Endothelial cell of umbilical vein (primary cell): ENCODE measurements around the gene DNAL1. TPM values are rescaled to one million over a fixed set of nuclear protein-coding genes. Genes with fewer than 3 reads are reported as not detected.

Experiments
- BruUV-seq: library from RNA; stranded (reverse); fragments of 400-500 nt; replicated peaks from 2 replicates; lab custom pipeline; 2021; lab: Mats Ljungman, UMichigan
- CTCF ChIA-PET: fragments of 300-600, 350-600 bp; sonication (Branson Sonifier 250); formaldehyde crosslinking; loops from one replicate; lab custom pipeline; 2021; ENCODE audit warnings: antibody characterized with exemption, inconsistent platforms; lab: Charles Lee
- POLR2A ChIA-PET: fragments of 300-600, 350-600 bp; sonication (Branson Sonifier 250); formaldehyde crosslinking; loops from one replicate; lab custom pipeline; 2021; ENCODE audit warnings: antibody characterized with exemption, inconsistent platforms; lab: Charles Lee
- DNase-seq: peaks from one replicate; pipeline ENCODE4 v3.0.0-alpha.2; 2011; ENCODE audit warnings: low read depth, low spot score
- FAIRE-seq: peaks from 2 replicates; lab custom pipeline; 2011; peaks lifted over from hg19 to GRCh38; lab: Jason Lieb, UNC
- H2AFZ ChIP-seq: 2 replicates; pipeline ENCODE4 v1.6.0; 2012; ENCODE audit warnings: low read depth, low read length, control low read depth, inconsistent platforms
- H3K27ac ChIP-seq: 2 replicates; pipeline ENCODE4 v1.5.1; 2011; ENCODE audit warnings: low read depth, mild to moderate bottlenecking, control low read depth, low read length, moderate library complexity; ENCODE audit not compliant: insufficient read depth
- H3K27me3 ChIP-seq, 2 experiments: 2 replicates each; pipeline versions ENCODE4 v1.6.0 to v1.6.1; 2011; ENCODE audit warnings: low read length in 2 of 2, mixed read lengths in 1 of 2; ENCODE audit not compliant: control insufficient read depth in 2 of 2, insufficient read depth in 2 of 2
- H3K36me3 ChIP-seq, 2 experiments: 2 replicates in 1 of 2; 3 replicates in 1 of 2; pipeline ENCODE4 v1.5.1; 2011; ENCODE audit warnings: low read length in 2 of 2, mild to moderate bottlenecking in 1 of 2, moderate library complexity in 1 of 2; ENCODE audit not compliant: control insufficient read depth in 2 of 2, insufficient read depth in 2 of 2; ENCODE audit errors: extremely low read depth in 1 of 2
- H3K4me1 ChIP-seq: 3 replicates; pipeline ENCODE4 v1.5.1; 2011; ENCODE audit warnings: mild to moderate bottlenecking, low read length; ENCODE audit not compliant: control insufficient read depth, insufficient read depth; ENCODE audit errors: extremely low read depth
- H3K4me2 ChIP-seq: 2 replicates; pipeline ENCODE4 v1.6.1; 2011; ENCODE audit warnings: low read length, control low read depth, mixed read lengths; ENCODE audit not compliant: insufficient read depth
- H3K4me3 ChIP-seq, 3 experiments: fragments of 200-600 bp in 1 of 3; sonication (generic), shearing (Covaris generic) in 1 of 3; replicated peaks in 1 of 3; 2 replicates each; pipeline ENCODE4 v1.5.1; 2011 to 2016; ENCODE audit warnings: control low read depth in 3 of 3, low read length in 3 of 3, mild to moderate bottlenecking in 2 of 3, inconsistent platforms in 1 of 3, low read depth in 1 of 3, moderate library complexity in 1 of 3; ENCODE audit not compliant: insufficient read depth in 1 of 3
- H3K79me2 ChIP-seq: 2 replicates; pipeline ENCODE4 v1.6.0; 2012; ENCODE audit warnings: low read length, inconsistent platforms; ENCODE audit not compliant: control insufficient read depth, insufficient read depth
- H3K9ac ChIP-seq: replicated peaks from 2 replicates; pipeline ENCODE3; 2011; ENCODE audit warnings: low read length, control low read depth; ENCODE audit not compliant: insufficient read depth; ENCODE audit errors: extremely low read depth
- H3K9me1 ChIP-seq: replicated peaks from 3 replicates; pipeline ENCODE4 v1.6.0; 2011; ENCODE audit warnings: mild to moderate bottlenecking, low read length; ENCODE audit not compliant: control insufficient read depth, insufficient read depth; ENCODE audit errors: extremely low read depth
- H3K9me3 ChIP-seq: replicated peaks from 2 replicates; pipeline ENCODE4 v1.5.1; 2012; ENCODE audit warnings: low read length, inconsistent platforms; ENCODE audit not compliant: control insufficient read depth, insufficient read depth
- H4K20me1 ChIP-seq: replicated peaks from 2 replicates; pipeline ENCODE3; 2011; ENCODE audit warnings: mild to moderate bottlenecking, low read length; ENCODE audit not compliant: control insufficient read depth, insufficient read depth; ENCODE audit errors: extremely low read depth
- EZH2 ChIP-seq: IDR thresholded peaks from 2 replicates; pipeline ENCODE4 v1.6.1; 2012; ENCODE audit warnings: borderline replicate concordance, low read depth, mild to moderate bottlenecking, moderate library complexity, low read length, inconsistent platforms; ENCODE audit not compliant: severe bottlenecking
- FOS ChIP-seq: IDR thresholded peaks from 2 replicates; pipeline ENCODE4 v1.6.1; 2011; ENCODE audit warnings: mild to moderate bottlenecking, low read length, moderate library complexity, borderline replicate concordance; ENCODE audit not compliant: insufficient read depth
- GATA2 ChIP-seq: IDR thresholded peaks from 2 replicates; pipeline ENCODE4 v1.7.0; 2011; ENCODE audit warnings: low read depth, mild to moderate bottlenecking, moderate library complexity, mixed read lengths, low read length; ENCODE audit not compliant: insufficient read length, insufficient read depth
- JUN ChIP-seq: IDR thresholded peaks from 2 replicates; pipeline ENCODE4 v1.6.1; 2011; ENCODE audit warnings: borderline replicate concordance, low read depth; ENCODE audit not compliant: insufficient read length, insufficient read depth
- MYC ChIP-seq: IDR thresholded peaks from one replicate; pipeline ENCODE4 v1.6.1; 2011; ENCODE audit warnings: mild to moderate bottlenecking, low read depth, low read length
- POLR2A ChIP-seq: IDR thresholded peaks from 2 replicates; pipeline ENCODE4 v1.6.1; 2012; ENCODE audit warnings: low read depth, mild to moderate bottlenecking, control low read depth, low read length
- POLR2AphosphoS5 ChIP-seq: IDR thresholded peaks from 2 replicates; pipeline ENCODE4 v1.6.1; 2012; ENCODE audit warnings: low read depth, mild to moderate bottlenecking, control low read depth, low read length, moderate library complexity; ENCODE audit not compliant: insufficient read depth
- dilution Hi-C: fragments of 300-500 bp; cut with MboI; formaldehyde crosslinking; loops from one replicate; pipeline ENCODE4 v1.15.0; 2019; ENCODE audit warnings: low sequenced_read_pairs; ENCODE audit not compliant: extremely low pct_ligation_motif_present
- intact Hi-C: fragments of 100-400 bp; cut with micrococcal nuclease; formaldehyde crosslinking; loops from one replicate; pipeline ENCODE4 v1.10.0; 2022
- polyA plus RNA-seq, 4 experiments: library from polyadenylated mRNA; depleted of rRNA in 3 of 4; stranded (reverse) in 3 of 4; unstranded in 1 of 4; fragments of >200 nt; gene quantifications; 2 replicates each; pipeline versions ENCODE4 v1.2.1 to v1.2.3, GENCODE V29; 2011 to 2012; ENCODE audit warnings: missing spikeins in 1 of 4
- total RNA-seq: library from RNA; stranded (reverse); gene quantifications from 2 replicates; pipeline ENCODE4 v1.2.3, GENCODE V29; 2021
- TF ChIP-seq, protein P1 (sequence below): IDR thresholded peaks from 2 replicates; pipeline ENCODE4 v1.6.1; 2011; ENCODE audit not compliant: insufficient read depth, insufficient read length
- TF ChIP-seq, protein P2 (sequence below), 2 donors: IDR thresholded peaks; 1 replicate in 1 of 2; 2 replicates in 1 of 2; pipeline ENCODE4 v1.5.1; 2011; ENCODE audit warnings: low read length in 2 of 2, mild to moderate bottlenecking in 2 of 2, moderate library complexity in 2 of 2, control low read depth in 1 of 2, inconsistent platforms in 1 of 2, low read depth in 1 of 2; ENCODE audit not compliant: insufficient read depth in 1 of 2; ENCODE audit errors: extremely low read depth in 1 of 2

Gene DNAL1
- total and polyA plus RNA-seq, 2 donors (not counting 3 experiments of a cell fraction or from before 2014, with no cell fraction given), result 2.4 to 15.3 TPM

- no TSS peak for BruUV-seq
- H3K27me3 ChIP-seq, result no peaks in the 10 kb centered on the region
- H3K9me1 ChIP-seq, result no peaks in the 10 kb centered on the region
- peak overlapping the region in 1 of 3 experiments; percentile 52 for H3K4me3 ChIP-seq
- H3K9me3 ChIP-seq, result no peaks in the 10 kb centered on the region
- intact Hi-C loops, result no loop called here
- CTCF ChIA-PET, result interaction anchor here (1.0 to 1.7 kb wide), 7 partner anchors 8 to 238 kb away, joined by 3 to 10 read pairs (median 4); partner anchors contain the start of genes ACOT2 and PTGR2
- POLR2A ChIA-PET, result no interaction called here
- no peak overlapping the region for H2AFZ ChIP-seq
- no peaks in the 10 kb centered on the region for H4K20me1 ChIP-seq
- no peak for TF ChIP-seq POLR2A
- TF ChIP-seq, protein P1, sequence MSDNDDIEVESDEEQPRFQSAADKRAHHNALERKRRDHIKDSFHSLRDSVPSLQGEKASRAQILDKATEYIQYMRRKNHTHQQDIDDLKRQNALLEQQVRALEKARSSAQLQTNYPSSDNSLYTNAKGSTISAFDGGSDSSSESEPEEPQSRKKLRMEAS, result no peak
- TF ChIP-seq MYC, result no peak
- TF ChIP-seq EZH2, result no peak
- no peak for TF ChIP-seq GATA2
- no peak for TF ChIP-seq FOS
- TF ChIP-seq, protein P2, sequence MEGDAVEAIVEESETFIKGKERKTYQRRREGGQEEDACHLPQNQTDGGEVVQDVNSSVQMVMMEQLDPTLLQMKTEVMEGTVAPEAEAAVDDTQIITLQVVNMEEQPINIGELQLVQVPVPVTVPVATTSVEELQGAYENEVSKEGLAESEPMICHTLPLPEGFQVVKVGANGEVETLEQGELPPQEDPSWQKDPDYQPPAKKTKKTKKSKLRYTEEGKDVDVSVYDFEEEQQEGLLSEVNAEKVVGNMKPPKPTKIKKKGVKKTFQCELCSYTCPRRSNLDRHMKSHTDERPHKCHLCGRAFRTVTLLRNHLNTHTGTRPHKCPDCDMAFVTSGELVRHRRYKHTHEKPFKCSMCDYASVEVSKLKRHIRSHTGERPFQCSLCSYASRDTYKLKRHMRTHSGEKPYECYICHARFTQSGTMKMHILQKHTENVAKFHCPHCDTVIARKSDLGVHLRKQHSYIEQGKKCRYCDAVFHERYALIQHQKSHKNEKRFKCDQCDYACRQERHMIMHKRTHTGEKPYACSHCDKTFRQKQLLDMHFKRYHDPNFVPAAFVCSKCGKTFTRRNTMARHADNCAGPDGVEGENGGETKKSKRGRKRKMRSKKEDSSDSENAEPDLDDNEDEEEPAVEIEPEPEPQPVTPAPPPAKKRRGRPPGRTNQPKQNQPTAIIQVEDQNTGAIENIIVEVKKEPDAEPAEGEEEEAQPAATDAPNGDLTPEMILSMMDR (IDR thresholded peaks at IDR 0.05; ENCODE audit: extremely low read depth in 1 of 2, insufficient read depth in 1 of 2, low read depth in 1 of 2, low read length in 2 of 2), result no peak
- TF ChIP-seq JUN, result no peak
- TF ChIP-seq POLR2AphosphoS5, result no peak
- no peaks in the 10 kb centered on the region for H3K36me3 ChIP-seq
- dilution Hi-C loops, result no loop called here
- H3K9ac ChIP-seq, result no peak overlapping the region
- FAIRE-seq (no peak), DNase-seq (no peak)
- H3K79me2 ChIP-seq, result no peaks in the 10 kb centered on the region
- no peak overlapping the region for H3K4me2 ChIP-seq
- H3K27ac ChIP-seq, result no peak overlapping the region
- peaks cover 5% of the 10 kb centered on the region for H3K4me1 ChIP-seq
Observed at GRCh38 chr14:73613419-73613963, 31.3 kb upstream of the DNAL1 start.
